ENCODE measurements around the gene CAMK1D. TPM values are rescaled to one million over a fixed set of nuclear protein-coding genes. Genes with fewer than 3 reads are reported as not detected.

Gene CAMK1D
- total RNA-seq, 1 donor from 2014 or later: 12.8 TPM

GRCh38 chr10:12790270-12790669, 440.9 kb downstream of the CAMK1D start:
- intact Hi-C loops (cut with DNase I): no loop called here
- no peak for DNase-seq (ENCODE audit: extremely low spot score in 2 of 2)
- H3K9me3 ChIP-seq: no peaks in the 10 kb centered on the region
- H3K4me1 ChIP-seq: no peaks in the 10 kb centered on the region
- H3K4me3 ChIP-seq: no peak overlapping the region
- TF ChIP-seq POLR2AphosphoS5 (IDR thresholded peaks at IDR 0.05; ENCODE audit: insufficient read depth in 1 of 2, low read depth in 1 of 2): no peak
- TF ChIP-seq, protein P1, sequence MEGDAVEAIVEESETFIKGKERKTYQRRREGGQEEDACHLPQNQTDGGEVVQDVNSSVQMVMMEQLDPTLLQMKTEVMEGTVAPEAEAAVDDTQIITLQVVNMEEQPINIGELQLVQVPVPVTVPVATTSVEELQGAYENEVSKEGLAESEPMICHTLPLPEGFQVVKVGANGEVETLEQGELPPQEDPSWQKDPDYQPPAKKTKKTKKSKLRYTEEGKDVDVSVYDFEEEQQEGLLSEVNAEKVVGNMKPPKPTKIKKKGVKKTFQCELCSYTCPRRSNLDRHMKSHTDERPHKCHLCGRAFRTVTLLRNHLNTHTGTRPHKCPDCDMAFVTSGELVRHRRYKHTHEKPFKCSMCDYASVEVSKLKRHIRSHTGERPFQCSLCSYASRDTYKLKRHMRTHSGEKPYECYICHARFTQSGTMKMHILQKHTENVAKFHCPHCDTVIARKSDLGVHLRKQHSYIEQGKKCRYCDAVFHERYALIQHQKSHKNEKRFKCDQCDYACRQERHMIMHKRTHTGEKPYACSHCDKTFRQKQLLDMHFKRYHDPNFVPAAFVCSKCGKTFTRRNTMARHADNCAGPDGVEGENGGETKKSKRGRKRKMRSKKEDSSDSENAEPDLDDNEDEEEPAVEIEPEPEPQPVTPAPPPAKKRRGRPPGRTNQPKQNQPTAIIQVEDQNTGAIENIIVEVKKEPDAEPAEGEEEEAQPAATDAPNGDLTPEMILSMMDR (IDR thresholded peaks at IDR 0.05): no peak
- no peak for TF ChIP-seq POLR2A (IDR thresholded peaks at IDR 0.05)
- H3K27ac ChIP-seq: no peak overlapping the region
- no peaks in the 10 kb centered on the region for H3K36me3 ChIP-seq
- H3K27me3 ChIP-seq: no peaks in the 10 kb centered on the region

DNA sequence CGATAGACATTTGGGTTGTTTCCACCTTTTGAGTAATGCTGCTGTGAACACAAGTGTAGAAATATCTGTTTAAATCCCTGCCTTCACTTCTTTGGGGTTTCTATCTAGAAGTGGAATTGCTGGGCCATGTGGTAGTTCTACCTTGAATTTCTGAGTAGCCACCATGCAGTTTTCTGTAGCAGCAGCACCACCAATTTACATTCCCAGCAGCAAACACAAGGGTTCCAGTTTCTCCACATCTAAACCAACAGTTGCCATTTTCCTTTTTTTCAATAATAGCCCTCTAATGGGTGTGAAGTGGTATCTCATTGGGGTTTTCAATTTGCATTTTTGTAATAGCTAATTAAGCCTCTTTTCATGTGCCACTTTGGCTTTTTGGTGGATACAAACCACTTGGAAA, 442.4 kb downstream of the CAMK1D start:
- intact Hi-C loops (cut with DNase I): no loop called here
- no peaks in the 10 kb centered on the region for H3K27me3 ChIP-seq

DNA sequence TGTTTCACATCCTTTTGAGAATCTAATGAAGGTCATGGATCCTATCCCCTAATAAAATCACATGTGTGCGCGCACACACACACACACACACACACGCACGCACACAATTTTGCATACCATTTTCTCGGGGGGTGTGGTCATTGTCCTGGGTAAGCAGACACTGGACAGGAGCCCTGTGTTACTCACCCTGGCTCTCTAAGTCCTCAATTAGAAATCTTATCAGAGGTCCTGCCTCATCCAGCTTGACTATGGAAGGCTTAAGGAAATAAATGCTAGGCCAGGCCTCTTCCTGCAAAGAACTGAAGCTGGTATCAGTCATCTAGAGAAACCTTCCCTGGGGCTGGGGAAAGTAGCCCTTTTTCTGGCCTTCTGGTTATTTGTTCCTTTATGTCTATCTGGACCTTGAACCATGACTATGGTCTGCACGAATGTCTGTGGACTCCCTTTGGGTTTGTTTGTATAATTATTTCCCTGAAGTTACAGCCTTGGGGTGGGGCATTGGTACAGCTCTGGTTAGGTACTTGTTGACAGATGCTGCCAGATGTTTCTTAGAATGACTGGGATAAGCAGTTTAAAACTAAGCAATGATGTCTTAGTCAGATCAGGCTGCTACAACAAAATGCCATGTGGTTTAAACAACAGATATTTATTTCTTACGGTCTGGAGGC, 443.7 kb downstream of the CAMK1D start:
- Histone ChIP-seq H3K27me3 (no peaks in the 10 kb centered on the region), H3K36me3 (no peaks in the 10 kb centered on the region), H3K9me3 (no peaks in the 10 kb centered on the region), H3K4me1 (peaks cover 4% of the 10 kb centered on the region), H3K4me3 (no peak overlapping the region), H3K27ac (no peak overlapping the region)
- no peak for TF ChIP-seq POLR2A (IDR thresholded peaks at IDR 0.05)
- TF ChIP-seq, protein P1 (IDR thresholded peaks at IDR 0.05): no peak
- no peak for TF ChIP-seq POLR2AphosphoS5 (IDR thresholded peaks at IDR 0.05; ENCODE audit: insufficient read depth in 1 of 2, low read depth in 1 of 2)
- intact Hi-C loops (cut with DNase I): no loop called here
- no peak for DNase-seq (ENCODE audit: extremely low spot score in 2 of 2)

More for the DNA sequence above, 442.4 kb downstream of the CAMK1D start:
- Histone ChIP-seq H3K27ac (no peak overlapping the region), H3K4me1 (peaks cover 4% of the 10 kb centered on the region), H3K36me3 (no peaks in the 10 kb centered on the region), H3K9me3 (no peaks in the 10 kb centered on the region), H3K4me3 (no peak overlapping the region)
- no peak for TF ChIP-seq POLR2AphosphoS5 (IDR thresholded peaks at IDR 0.05; ENCODE audit: insufficient read depth in 1 of 2, low read depth in 1 of 2)
- TF ChIP-seq, protein P1 (IDR thresholded peaks at IDR 0.05): no peak
- no peak for TF ChIP-seq POLR2A (IDR thresholded peaks at IDR 0.05)
- no peak for DNase-seq (ENCODE audit: extremely low spot score in 2 of 2)

DNA sequence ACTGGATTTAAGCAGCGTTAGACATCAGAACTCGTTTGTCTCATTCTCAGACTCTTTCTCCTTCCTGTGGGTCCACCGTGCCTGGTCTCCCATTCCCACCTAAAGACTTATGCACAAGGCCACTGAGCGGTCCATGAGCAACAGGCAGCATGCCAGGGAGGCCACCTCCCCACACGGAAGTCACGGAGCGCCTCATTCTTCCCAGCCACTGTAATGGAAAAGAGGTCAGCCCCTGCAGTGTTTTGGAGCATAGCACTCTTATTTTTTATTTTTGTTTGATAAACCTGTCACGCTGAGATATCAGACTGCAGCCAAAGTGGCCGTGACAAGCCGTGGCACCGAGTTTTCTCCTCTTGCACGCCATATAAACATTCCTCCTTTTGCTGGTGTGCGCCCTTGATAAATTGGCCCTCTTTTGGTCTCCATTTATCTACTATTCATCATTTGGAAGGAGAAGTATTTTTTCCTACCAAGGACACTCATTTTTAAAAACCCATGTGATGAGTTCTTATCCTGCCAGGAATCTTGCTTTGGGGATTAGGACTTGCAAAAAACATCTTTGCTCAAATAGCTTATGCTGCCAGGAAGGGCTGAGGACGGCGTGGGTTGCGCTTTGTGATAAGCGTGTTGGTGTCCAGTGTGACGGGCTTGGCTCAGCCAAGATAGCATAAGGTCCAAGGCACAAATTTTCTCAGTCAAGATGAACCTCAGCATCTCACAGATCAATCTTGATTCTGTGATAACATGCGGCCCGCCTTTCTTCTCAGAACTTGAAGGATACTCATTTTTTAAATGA, 446.2 kb downstream of the CAMK1D start:
- Histone ChIP-seq H3K4me3 (no peak overlapping the region), H3K9me3 (no peaks in the 10 kb centered on the region), H3K36me3 (no peaks in the 10 kb centered on the region), H3K4me1 (peaks cover 4% of the 10 kb centered on the region), H3K27me3 (no peaks in the 10 kb centered on the region), H3K27ac (no peak overlapping the region)
- DNase-seq (ENCODE audit: extremely low spot score in 2 of 2): no peak
- intact Hi-C loops (cut with DNase I): no loop called here
- TF ChIP-seq, protein P1 (IDR thresholded peaks at IDR 0.05): no peak
- TF ChIP-seq POLR2AphosphoS5 (IDR thresholded peaks at IDR 0.05; ENCODE audit: insufficient read depth in 1 of 2, low read depth in 1 of 2): no peak
- TF ChIP-seq POLR2A (IDR thresholded peaks at IDR 0.05): no peak
